Right lobe of liver (tissue), 6 donors: ENCODE results near the gene GCGR. TPM values are rescaled to one million over a fixed set of nuclear protein-coding genes. Genes with fewer than 3 reads are reported as not detected.

Source experiments
- ATAC-seq, 4 donors: fragments of 200-7000 bp; cut with Tn5 transposase; one replicate each; pipeline ENCODE4 v1.9.1; 2020; ENCODE audit warnings: mild to moderate bottlenecking in 4 of 4, moderate library complexity in 4 of 4
- DNase-seq, 3 donors: peaks; one replicate each; pipeline ENCODE4 v3.0.0-alpha.2; 2020
- H3K27ac ChIP-seq, 3 donors: fragments of 200-600 bp; one replicate each; pipeline ENCODE4 v1.8.0; 2022
- H3K27me3 ChIP-seq, 2 donors: fragments of 200-600 bp; one replicate each; pipeline ENCODE4 v1.8.0; 2022
- H3K36me3 ChIP-seq, 4 donors: fragments of 200-600 bp; sonication (generic) in 1 of 4; one replicate each; pipeline versions ENCODE4 v1.5.1 to v1.8.0; 2017 to 2022; ENCODE audit warnings: control low read depth in 1 of 4
- H3K4me1 ChIP-seq, 4 donors: fragments of 200-600 bp; sonication (generic) in 1 of 4; one replicate each; pipeline versions ENCODE4 v1.5.1 to v1.8.0; 2017 to 2022; ENCODE audit warnings: control low read depth in 1 of 4
- H3K4me3 ChIP-seq, 3 donors: fragments of 200-600 bp; one replicate each; pipeline ENCODE4 v1.8.0; 2022
- H3K9me3 ChIP-seq, 4 donors: fragments of 200-600 bp; sonication (generic) in 1 of 4; one replicate each; pipeline versions ENCODE4 v1.5.1 to v1.8.0; 2017 to 2022; ENCODE audit warnings: control low read depth in 1 of 4
- CTCF ChIP-seq, 4 donors: fragments of 200-600 bp in 3 of 4; fragments of 450-650 bp in 1 of 4; IDR thresholded peaks; one replicate each; pipeline versions ENCODE4 v1.5.1 to v1.8.0; 2016 to 2022; ENCODE audit warnings: antibody characterized with exemption in 4 of 4, mild to moderate bottlenecking in 2 of 4
- POLR2A ChIP-seq: fragments of 450-650 bp; IDR thresholded peaks from one replicate; pipeline ENCODE4 v1.6.1; 2017; ENCODE audit warnings: antibody characterized with exemption, mild to moderate bottlenecking
- WGBS: methylation state at CpG from one replicate; pipeline ENCODE4 v1.1.6; 2018; ENCODE audit warnings: low coverage, low lambda C conversion rate; ENCODE audit not compliant: insufficient coverage; ENCODE audit errors: missing lambda C conversion rate; 5-methylcytosine and 5-hydroxymethylcytosine counted together
- intact Hi-C, 2 donors: fragments of 100-400 bp; cut with DNase I; formaldehyde crosslinking; loops; one replicate each; pipeline versions ENCODE4 v1.11.2 to v1.14.1; 2022
- total RNA-seq, 6 experiments: library from RNA; depleted of rRNA in 2 of 6; stranded (reverse); fragments of >200 nt in 2 of 6; fragmentation: NEBNext Ultra II Directional in 3 of 6; extraction: Animal tissue kit (Norgen Biotek cat#: 25700) in 3 of 6; gene quantifications; one replicate each; pipeline versions ENCODE4 v1.1.0 to v1.2.4, GENCODE V29; 2016 to 2023
- donor health status: DM: no; HTN: yes; CAD: no.
- donor health status: DM: no; HTN: no; CAD: no.
- donor health status: DM: no; HTN: no; CAD: no.
- donor health status: DM: no; HTN: yes; CAD: no.
- donor health status: DM: no; HTN: yes; CAD: no.

GCGR gene
- total RNA-seq, 6 experiments from 2014 or later: 39.5 to 146 (median 68.5) TPM

GRCh38 chr17:81822996-81823819, 19.3 kb downstream of the GCGR start:
- WGBS: 98% methylated on average over 6 of the region's 30 CpGs
- H3K4me3 ChIP-seq: no peak overlapping the region
- TF ChIP-seq CTCF (IDR thresholded peaks at IDR 0.05) (no peak), POLR2A (no peak)
- no peaks in the 10 kb centered on the region for H3K9me3 ChIP-seq
- no peaks in the 10 kb centered on the region for H3K36me3 ChIP-seq
- H3K27me3 ChIP-seq: no peaks in the 10 kb centered on the region
- intact Hi-C loops: no loop called here
- DNase-seq (no peak), ATAC-seq (no peak)
- peak overlapping the region in 1 of 3 donors; percentile 89 for H3K27ac ChIP-seq
- peaks cover 2 to 20% (median 15%) of the 10 kb centered on the region in 4 donors for H3K4me1 ChIP-seq

GRCh38 chr17:81823820-81824550, 20.0 kb downstream of the GCGR start:
- no peak for ATAC-seq
- H3K27me3 ChIP-seq: no peaks in the 10 kb centered on the region
- 92% methylated on average over 5 of the region's 33 CpGs for WGBS
- peaks cover 2 to 20% (median 15%) of the 10 kb centered on the region in 4 donors for H3K4me1 ChIP-seq
- H3K9me3 ChIP-seq: no peaks in the 10 kb centered on the region
- H3K4me3 ChIP-seq: no peak overlapping the region
- no peak for DNase-seq
- intact Hi-C loops: no loop called here
- no peaks in the 10 kb centered on the region for H3K36me3 ChIP-seq
- TF ChIP-seq CTCF (IDR thresholded peaks at IDR 0.05): no peak
- TF ChIP-seq POLR2A: no peak
- no peak overlapping the region for H3K27ac ChIP-seq

GRCh38 chr17:81824595-81824994, 20.6 kb downstream of the GCGR start:
- TF ChIP-seq POLR2A (no peak), CTCF (IDR thresholded peaks at IDR 0.05) (no peak)
- 74% methylated on average over 3 of the region's 11 CpGs for WGBS
- ATAC-seq (no peak), DNase-seq (no peak)
- intact Hi-C loops: no loop called here
- Histone ChIP-seq H3K27ac (no peak overlapping the region), H3K36me3 (no peaks in the 10 kb centered on the region), H3K27me3 (no peaks in the 10 kb centered on the region), H3K4me1 (peaks cover 2 to 20% (median 15%) of the 10 kb centered on the region in 4 donors), H3K4me3 (no peak overlapping the region), H3K9me3 (no peaks in the 10 kb centered on the region)

GRCh38 chr17:81825841-81826466, 22.0 kb downstream of the GCGR start:
- no peaks in the 10 kb centered on the region for H3K36me3 ChIP-seq
- no peak for DNase-seq
- no peaks in the 10 kb centered on the region for H3K27me3 ChIP-seq
- TF ChIP-seq POLR2A: no peak
- TF ChIP-seq CTCF (IDR thresholded peaks at IDR 0.05): no peak
- H3K4me3 ChIP-seq: no peak overlapping the region
- H3K9me3 ChIP-seq: no peaks in the 10 kb centered on the region
- intact Hi-C loops: no loop called here
- no peak for ATAC-seq
- WGBS: 82% methylated on average over 3 of the region's 11 CpGs
- H3K4me1 ChIP-seq: peaks cover 2 to 18% (median 15%) of the 10 kb centered on the region in 4 donors
- no peak overlapping the region for H3K27ac ChIP-seq
